NOMO-1 treated with dmso at 0.1 percent for 144 hours (cell line): ENCODE results near the gene MPP1.

Experiments
- DNase-seq: peaks from one replicate; lab custom pipeline; 2025; ENCODE audit not compliant: unreplicated experiment; lab: John Stamatoyannopoulos, UW

Gene MPP1

GRCh38 chrX:154813801-154814200 lies 8.5 kb upstream of the MPP1 start:
- no peak for DNase-seq

GRCh38 chrX:154812341-154813101 lies 7.2 kb upstream of the MPP1 start:
- no peak for DNase-seq

- DNase-seq: no peak
These were observed 4.8 kb upstream of the MPP1 start for GRCh38 chrX:154809939-154810665.

- no peak for DNase-seq
These were observed 1.7 kb upstream of the MPP1 start for GRCh38 chrX:154806837-154807501.

- peak; percentile 59 for DNase-seq
These were observed 409 bp upstream of the MPP1 start for GRCh38 chrX:154805696-154806091.

- DNase-seq: no peak
These were observed 876 bp downstream of the MPP1 start for GRCh38 chrX:154804261-154804956.

- no peak for DNase-seq
These were observed 2.3 kb downstream of the MPP1 start for GRCh38 chrX:154802947-154803346.

GRCh38 chrX:154800478-154801210 lies 4.6 kb downstream of the MPP1 start:
- DNase-seq: peak; percentile 42

GRCh38 chrX:154799556-154800348 lies 5.5 kb downstream of the MPP1 start:
- no peak for DNase-seq

- no peak for DNase-seq
These were observed 8.3 kb downstream of the MPP1 start for GRCh38 chrX:154797006-154797405.

GRCh38 chrX:154795016-154795415 lies 10.3 kb downstream of the MPP1 start:
- DNase-seq: no peak

GRCh38 chrX:154793084-154793795 lies 12.0 kb downstream of the MPP1 start:
- no peak for DNase-seq

- no peak for DNase-seq
These were observed 13.3 kb downstream of the MPP1 start for GRCh38 chrX:154791939-154792338.

- DNase-seq: no peak
These were observed 13.8 kb downstream of the MPP1 start for GRCh38 chrX:154791467-154791866.

GRCh38 chrX:154785716-154786115 lies 19.6 kb downstream of the MPP1 start:
- no peak for DNase-seq

- DNase-seq: peak; percentile 26
These were observed 20.9 kb downstream of the MPP1 start for GRCh38 chrX:154784149-154784995.

GRCh38 chrX:154780968-154781367 lies 24.3 kb downstream of the MPP1 start:
- no peak for DNase-seq

- no peak for DNase-seq
These were observed 26.0 kb downstream of the MPP1 start for GRCh38 chrX:154779261-154779660.
